Ovary (tissue), 3 donors: ENCODE measurements around the gene GABRG3.

Experiments
- CTCF ChIP-seq, 3 donors: fragments of 450-650 bp in 2 of 3; fragments of 200-600 bp in 1 of 3; IDR thresholded peaks; one replicate each; pipeline versions ENCODE4 v1.5.1 to v1.8.0; 2016 to 2022; ENCODE audit warnings: antibody characterized with exemption in 3 of 3, mild to moderate bottlenecking in 1 of 3
- POLR2A ChIP-seq: fragments of 450-650 bp; IDR thresholded peaks from one replicate; pipeline ENCODE4 v1.6.1; 2017; ENCODE audit warnings: antibody characterized with exemption, mild to moderate bottlenecking, moderate library complexity
- donor health status: DM: no; HTN: no; CAD: no.

DNA sequence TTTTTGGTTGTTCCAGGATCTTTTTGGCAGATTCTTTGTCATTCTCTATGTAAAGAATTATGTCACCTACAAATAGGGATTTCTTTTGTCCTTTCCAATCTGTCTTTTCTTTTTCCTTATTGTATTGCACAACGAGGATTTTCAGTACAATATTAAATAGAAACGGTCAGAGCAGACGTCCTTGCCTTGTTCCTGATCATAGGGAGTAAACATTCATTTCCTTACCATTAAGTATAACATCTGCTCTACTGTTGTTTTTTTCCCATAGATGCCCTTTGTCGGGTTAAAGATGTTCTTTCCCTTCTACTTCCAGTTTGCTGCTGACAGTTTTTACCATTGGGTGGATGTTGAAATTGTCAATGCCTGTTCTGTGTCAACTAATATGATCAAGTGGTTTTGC, 599.8 kb downstream of the GABRG3 start:
- TF ChIP-seq CTCF (IDR thresholded peaks at IDR 0.05) (no peak), POLR2A (no peak)
